RWPE2 (cell line): ENCODE data around the gene TEDC2.

Experiments used
- ATAC-seq: fragments of 200-7000 bp; cut with Tn5 transposase; 3 replicates; pipeline ENCODE4 v1.9.1; 2021; ENCODE audit warnings: low read depth
- DNase-seq: peaks from one replicate; pipeline ENCODE4 v3.0.0-alpha.2; 2020; ENCODE audit warnings: low spot score
- H3K27ac ChIP-seq: fragments of 450-650 bp; 2 replicates; pipeline ENCODE4 v1.5.1; 2017; ENCODE audit warnings: mild to moderate bottlenecking; ENCODE audit not compliant: poor library complexity, severe bottlenecking
- H3K27me3 ChIP-seq: fragments of 250-450 bp; sonication (Bioruptor Pico); 2 replicates; pipeline ENCODE4 v1.5.1; 2021; ENCODE audit warnings: mild to moderate bottlenecking, moderate library complexity; ENCODE audit not compliant: insufficient read depth, poor library complexity, severe bottlenecking
- H3K36me3 ChIP-seq: fragments of 250-450 bp; sonication (Bioruptor Pico); 2 replicates; pipeline ENCODE4 v1.5.1; 2020; ENCODE audit warnings: low read depth, mild to moderate bottlenecking, moderate library complexity
- H3K4me1 ChIP-seq: fragments of 250-450 bp; sonication (Bioruptor Pico); 2 replicates; pipeline ENCODE4 v1.5.1; 2021; ENCODE audit warnings: mild to moderate bottlenecking, moderate library complexity; ENCODE audit not compliant: insufficient read depth, poor library complexity, severe bottlenecking
- H3K4me3 ChIP-seq: fragments of 250-450 bp; sonication (Bioruptor Pico); 2 replicates; pipeline ENCODE4 v1.5.1; 2021; ENCODE audit warnings: mild to moderate bottlenecking, moderate library complexity; ENCODE audit not compliant: severe bottlenecking
- H3K9me3 ChIP-seq: fragments of 250-450 bp; sonication (Bioruptor Pico); 2 replicates; pipeline ENCODE4 v1.5.1; 2021; ENCODE audit warnings: mild to moderate bottlenecking, moderate library complexity; ENCODE audit not compliant: severe bottlenecking
- CTCF ChIP-seq: fragments of 450-650 bp; IDR thresholded peaks from one replicate; pipeline ENCODE4 v1.5.1; 2017; ENCODE audit warnings: mild to moderate bottlenecking, moderate library complexity; ENCODE audit not compliant: poor library complexity, severe bottlenecking

The TEDC2 gene

DNA sequence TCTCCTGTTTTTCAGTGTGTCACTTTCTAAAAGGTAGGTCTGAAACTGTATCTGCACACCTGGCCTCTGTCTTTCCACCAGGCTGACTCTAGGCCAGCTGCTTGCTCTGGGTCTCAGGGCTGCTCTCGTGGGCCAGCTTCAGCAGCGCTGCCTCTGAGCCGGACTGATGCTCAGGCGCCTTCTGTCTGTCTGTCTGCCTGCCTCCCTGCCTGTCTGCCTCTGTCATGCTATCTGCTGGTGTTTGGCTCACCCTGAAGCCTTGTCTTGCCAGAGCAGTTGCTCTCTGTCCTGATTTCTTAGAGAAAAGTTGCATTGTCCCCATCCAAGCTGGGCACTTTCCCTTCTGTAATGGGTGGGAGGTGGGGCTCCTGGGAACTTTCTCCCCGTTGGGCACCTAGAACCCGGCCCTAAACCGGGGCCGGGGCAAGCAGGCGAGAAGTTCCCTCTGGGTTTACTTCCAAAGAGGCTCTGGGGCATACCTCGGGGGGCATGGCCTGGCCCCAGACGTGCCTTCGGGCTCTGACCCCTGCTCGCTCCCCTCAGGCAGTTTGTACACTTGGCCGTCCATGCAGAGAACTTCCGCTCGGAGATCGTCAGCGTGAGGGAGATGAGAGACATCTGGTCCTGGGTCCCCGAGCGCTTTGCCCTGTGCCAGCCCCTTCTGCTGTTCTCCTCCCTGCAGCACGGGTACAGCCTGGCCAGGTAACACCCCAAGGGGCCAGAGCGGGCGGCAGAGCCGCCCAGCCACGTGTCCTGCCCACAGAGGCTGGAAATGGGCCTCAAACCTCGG lies 38.0 kb downstream of the TEDC2 start:
- no peaks in the 10 kb centered on the region for H3K27me3 ChIP-seq
- no peak overlapping the region for H3K27ac ChIP-seq
- no peaks in the 10 kb centered on the region for H3K9me3 ChIP-seq
- no peak for ATAC-seq
- no peak overlapping the region for H3K4me3 ChIP-seq
- H3K4me1 ChIP-seq = no peaks in the 10 kb centered on the region
- no peak for TF ChIP-seq CTCF
- 0 out of 2 replicates have a peak, but pooled peaks cover 9% of the 10 kb centered on the region for H3K36me3 ChIP-seq
- DNase-seq = no peak

GRCh38 chr16:2498531-2499253 lies 38.8 kb downstream of the TEDC2 start:
- H3K27ac ChIP-seq = no peak overlapping the region
- no peak overlapping the region for H3K4me3 ChIP-seq

DNA sequence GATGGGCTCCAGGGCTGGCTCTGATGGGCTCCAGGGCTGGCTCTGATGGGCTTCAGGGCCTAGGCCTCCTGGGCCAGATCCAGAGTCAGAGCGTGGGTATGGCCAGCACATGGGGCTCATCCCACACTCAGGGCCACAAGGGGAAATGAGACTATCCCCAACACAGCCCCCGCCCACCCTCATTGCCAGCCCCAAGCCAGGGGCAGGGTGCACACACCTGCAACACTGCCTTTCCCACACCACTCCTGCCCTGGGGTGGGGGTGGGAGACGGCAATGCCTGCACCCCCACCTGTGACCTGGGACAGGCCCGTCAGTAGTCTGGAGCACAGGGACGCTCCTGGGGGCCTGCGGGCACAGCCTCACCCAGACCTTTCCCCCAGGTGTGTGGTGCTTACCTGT lies 39.5 kb downstream of the TEDC2 start:
- Histone ChIP-seq H3K4me3 (no peak overlapping the region), H3K36me3 (0 out of 2 replicates have a peak, but pooled peaks cover 9% of the 10 kb centered on the region), H3K9me3 (no peaks in the 10 kb centered on the region), H3K27ac (no peak overlapping the region), H3K27me3 (no peaks in the 10 kb centered on the region), H3K4me1 (no peaks in the 10 kb centered on the region)
- no peak for ATAC-seq
- no peak for TF ChIP-seq CTCF
- no peak for DNase-seq

More at GRCh38 chr16:2498531-2499253, 38.8 kb downstream of the TEDC2 start:
- DNase-seq (no peak), ATAC-seq (0 out of 3 replicates have a peak, but pooled peaks have one; percentile 7)
- Histone ChIP-seq H3K36me3 (0 out of 2 replicates have a peak, but pooled peaks cover 9% of the 10 kb centered on the region), H3K27me3 (no peaks in the 10 kb centered on the region), H3K4me1 (no peaks in the 10 kb centered on the region), H3K9me3 (no peaks in the 10 kb centered on the region)
- TF ChIP-seq CTCF = no peak

DNA sequence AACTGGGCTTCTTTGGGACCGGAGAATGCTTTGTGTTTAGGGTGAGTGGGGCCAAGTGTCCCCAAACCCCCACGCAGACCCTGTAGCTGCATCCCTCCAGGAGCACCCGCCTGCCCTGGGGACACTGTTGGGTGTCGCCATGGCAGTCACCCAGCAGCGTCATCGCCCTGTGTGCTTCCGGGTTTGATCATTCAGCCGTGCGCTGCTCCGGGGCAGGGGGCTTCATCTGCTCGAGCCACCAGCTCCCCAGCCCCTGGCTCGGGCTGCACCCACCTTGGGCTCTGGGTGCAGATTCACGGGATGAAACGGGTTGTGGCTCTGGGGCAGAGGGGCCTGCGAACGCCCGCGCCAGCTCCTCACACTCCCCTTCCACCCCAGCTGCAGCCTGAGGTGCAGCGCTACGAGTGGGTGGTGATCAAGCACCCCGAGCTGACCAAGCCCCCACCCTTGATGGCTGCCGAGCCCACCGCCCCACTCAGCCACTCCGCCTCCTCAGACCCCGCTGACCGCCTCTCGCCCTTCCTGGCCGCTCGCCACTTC lies 40.1 kb downstream of the TEDC2 start:
- Histone ChIP-seq H3K36me3 (0 out of 2 replicates have a peak, but pooled peaks cover 9% of the 10 kb centered on the region), H3K4me1 (no peaks in the 10 kb centered on the region), H3K4me3 (no peak overlapping the region), H3K27ac (no peak overlapping the region), H3K27me3 (no peaks in the 10 kb centered on the region), H3K9me3 (no peaks in the 10 kb centered on the region)
- no peak for ATAC-seq
- no peak for TF ChIP-seq CTCF
- DNase-seq = no peak
